Nephron progenitor cell (in vitro differentiated cells): ENCODE results near the gene ADGRA1.

Source experiments
- DNase-seq: peaks from one replicate; pipeline ENCODE4 v3.0.0; 2021
- H3K27ac Mint-ChIP-seq: 2 replicates; pipeline ENCODE4 v1.8.0; 2021; ENCODE audit warnings: mild to moderate bottlenecking, moderate library complexity, mixed read lengths
- H3K27me3 Mint-ChIP-seq: 2 replicates; pipeline ENCODE4 v1.8.0; 2021; ENCODE audit warnings: mild to moderate bottlenecking, low read depth, mixed read lengths; ENCODE audit not compliant: poor library complexity
- H3K36me3 Mint-ChIP-seq: 2 replicates; pipeline ENCODE4 v1.8.0; 2021; ENCODE audit warnings: low read depth, mixed read lengths
- H3K4me1 Mint-ChIP-seq: 2 replicates; pipeline ENCODE4 v1.8.0; 2021; ENCODE audit warnings: mixed read lengths
- H3K4me3 Mint-ChIP-seq: 2 replicates; pipeline ENCODE4 v1.8.0; 2021; ENCODE audit warnings: mild to moderate bottlenecking, moderate library complexity, mixed read lengths
- H3K9me3 Mint-ChIP-seq: 2 replicates; pipeline ENCODE4 v1.8.0; 2021; ENCODE audit warnings: mild to moderate bottlenecking, moderate library complexity, mixed read lengths
- CTCF ChIP-seq: fragments of 200-600 bp; sonication (generic); IDR thresholded peaks from 2 replicates; pipeline ENCODE4 v1.5.0; 2021; ENCODE audit warnings: antibody characterized with exemption

The ADGRA1 gene

GRCh38 chr10:133072720-133073390, 14.9 kb upstream of the ADGRA1 start:
- Mint-ChIP-seq H3K4me3 (no peak overlapping the region), H3K4me1 (peaks cover 11% of the 10 kb centered on the region), H3K9me3 (peaks cover 8% of the 10 kb centered on the region), H3K27me3 (no peaks in the 10 kb centered on the region), H3K36me3 (no peaks in the 10 kb centered on the region), H3K27ac (no peak overlapping the region)
- DNase-seq = no peak
- no peak for TF ChIP-seq CTCF

GRCh38 chr10:133075346-133076137, 12.2 kb upstream of the ADGRA1 start:
- Mint-ChIP-seq H3K27ac (no peak overlapping the region), H3K9me3 (peaks cover 8% of the 10 kb centered on the region), H3K4me3 (no peak overlapping the region), H3K27me3 (peaks cover 4% of the 10 kb centered on the region), H3K4me1 (peaks cover 6% of the 10 kb centered on the region), H3K36me3 (no peaks in the 10 kb centered on the region)
- DNase-seq = no peak
- TF ChIP-seq CTCF = no peak

GRCh38 chr10:133076274-133077038, 11.3 kb upstream of the ADGRA1 start:
- H3K27ac Mint-ChIP-seq = no peak overlapping the region
- no peak overlapping the region for H3K4me3 Mint-ChIP-seq
- H3K9me3 Mint-ChIP-seq = peaks cover 8% of the 10 kb centered on the region
- H3K27me3 Mint-ChIP-seq = peaks cover 12% of the 10 kb centered on the region
- peaks cover 4% of the 10 kb centered on the region for H3K4me1 Mint-ChIP-seq
- DNase-seq = no peak
- no peak for TF ChIP-seq CTCF
- H3K36me3 Mint-ChIP-seq = no peaks in the 10 kb centered on the region

- Mint-ChIP-seq H3K4me3 (no peak overlapping the region), H3K27ac (no peak overlapping the region), H3K27me3 (peaks cover 32% of the 10 kb centered on the region), H3K36me3 (no peaks in the 10 kb centered on the region), H3K4me1 (no peaks in the 10 kb centered on the region), H3K9me3 (peaks cover 3% of the 10 kb centered on the region)
- peak; percentile 90 for DNase-seq
- no peak for TF ChIP-seq CTCF
These were observed 7.7 kb upstream of the ADGRA1 start for GRCh38 chr10:133079836-133080682.

DNA sequence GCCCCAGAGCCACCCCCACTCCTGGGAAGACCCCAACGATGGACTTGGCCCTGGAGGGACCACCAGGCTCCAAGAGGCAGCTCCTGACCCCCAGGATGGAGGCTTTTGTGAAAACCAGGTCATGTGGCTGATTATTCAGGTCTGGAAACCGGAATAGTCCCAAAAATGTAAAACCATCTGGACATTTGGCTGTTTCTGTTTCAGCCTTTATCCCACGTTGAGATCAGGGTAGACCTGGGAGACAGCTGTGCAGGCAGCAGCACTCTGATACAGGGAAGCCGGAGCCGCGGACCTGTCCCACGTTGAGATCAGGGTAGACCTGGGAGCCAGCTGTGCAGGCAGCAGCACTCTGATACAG, 7.1 kb upstream of the ADGRA1 start:
- peaks cover 35% of the 10 kb centered on the region for H3K27me3 Mint-ChIP-seq
- H3K27ac Mint-ChIP-seq = no peak overlapping the region

More for the DNA sequence above, 7.1 kb upstream of the ADGRA1 start:
- no peaks in the 10 kb centered on the region for H3K4me1 Mint-ChIP-seq
- no peak for DNase-seq
- no peaks in the 10 kb centered on the region for H3K36me3 Mint-ChIP-seq
- TF ChIP-seq CTCF = no peak
- no peak overlapping the region for H3K4me3 Mint-ChIP-seq
- peaks cover 3% of the 10 kb centered on the region for H3K9me3 Mint-ChIP-seq
